AG09319 (cell line): ENCODE results near the gene CPNE9.

Experiments used
- DNase-seq: peaks from one replicate; pipeline ENCODE4 v3.0.0-alpha.2; 2010; ENCODE audit warnings: low read depth; ENCODE audit errors: extremely low read depth
- TF ChIP-seq, protein P1 (sequence below): IDR thresholded peaks from 2 replicates; pipeline ENCODE4 v1.5.1; 2011; ENCODE audit warnings: low read depth, mild to moderate bottlenecking, inconsistent platforms, low read length, moderate library complexity

The CPNE9 gene

DNA sequence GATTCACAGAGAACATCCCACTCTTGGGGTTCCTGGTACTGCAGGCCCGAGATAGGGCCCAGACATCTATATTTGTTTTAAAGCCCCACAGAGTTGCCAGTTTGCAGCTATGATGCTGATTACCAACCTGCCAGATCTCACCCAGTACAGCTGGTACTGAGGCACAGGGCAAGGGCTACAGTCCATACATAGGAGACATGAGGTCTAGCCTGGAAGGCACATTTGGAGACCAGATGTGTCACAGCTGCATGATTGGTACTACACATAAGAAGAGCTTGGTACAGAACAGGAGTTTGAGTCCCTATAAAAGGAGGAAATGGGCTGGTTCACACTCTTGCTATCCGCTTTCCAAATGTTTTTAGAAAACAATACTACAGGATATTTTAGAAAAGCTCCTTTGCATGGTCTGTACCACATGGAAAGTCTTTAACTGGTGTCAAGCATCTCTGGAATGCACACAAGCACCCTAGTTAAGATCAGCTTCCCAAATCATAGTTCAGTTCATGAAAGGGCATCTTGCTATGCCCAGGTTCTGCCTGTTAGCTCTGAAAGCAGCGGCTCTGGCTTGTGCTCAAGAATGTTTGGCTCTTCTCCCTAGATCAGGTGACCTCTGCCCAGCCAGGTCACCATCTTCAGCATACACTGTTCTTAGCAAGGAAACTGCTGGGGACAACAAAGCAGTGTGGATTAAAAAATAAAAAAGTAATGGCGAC is 33.8 kb upstream of the CPNE9 start:
- no peak for DNase-seq
- TF ChIP-seq, protein P1, sequence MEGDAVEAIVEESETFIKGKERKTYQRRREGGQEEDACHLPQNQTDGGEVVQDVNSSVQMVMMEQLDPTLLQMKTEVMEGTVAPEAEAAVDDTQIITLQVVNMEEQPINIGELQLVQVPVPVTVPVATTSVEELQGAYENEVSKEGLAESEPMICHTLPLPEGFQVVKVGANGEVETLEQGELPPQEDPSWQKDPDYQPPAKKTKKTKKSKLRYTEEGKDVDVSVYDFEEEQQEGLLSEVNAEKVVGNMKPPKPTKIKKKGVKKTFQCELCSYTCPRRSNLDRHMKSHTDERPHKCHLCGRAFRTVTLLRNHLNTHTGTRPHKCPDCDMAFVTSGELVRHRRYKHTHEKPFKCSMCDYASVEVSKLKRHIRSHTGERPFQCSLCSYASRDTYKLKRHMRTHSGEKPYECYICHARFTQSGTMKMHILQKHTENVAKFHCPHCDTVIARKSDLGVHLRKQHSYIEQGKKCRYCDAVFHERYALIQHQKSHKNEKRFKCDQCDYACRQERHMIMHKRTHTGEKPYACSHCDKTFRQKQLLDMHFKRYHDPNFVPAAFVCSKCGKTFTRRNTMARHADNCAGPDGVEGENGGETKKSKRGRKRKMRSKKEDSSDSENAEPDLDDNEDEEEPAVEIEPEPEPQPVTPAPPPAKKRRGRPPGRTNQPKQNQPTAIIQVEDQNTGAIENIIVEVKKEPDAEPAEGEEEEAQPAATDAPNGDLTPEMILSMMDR = no peak

DNA sequence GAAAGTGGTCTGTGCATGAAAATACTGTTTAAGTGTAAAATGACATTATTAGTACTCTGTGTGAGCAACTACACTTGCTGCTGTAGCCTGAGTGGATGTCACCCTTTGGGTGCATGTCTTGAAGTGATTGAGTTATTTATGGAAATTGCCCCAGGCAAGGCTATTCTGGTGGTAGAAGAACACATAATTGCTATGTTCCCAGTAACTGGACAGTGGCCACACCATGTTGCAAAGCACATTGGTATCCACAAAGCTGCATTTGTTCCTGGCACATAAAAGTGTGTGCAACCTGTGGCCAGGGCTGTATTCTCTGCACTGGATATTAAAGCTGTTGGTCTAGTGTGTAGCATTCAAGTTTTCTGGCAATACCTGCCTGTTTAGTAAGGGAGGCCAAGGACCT is 30.6 kb upstream of the CPNE9 start:
- no peak for DNase-seq
- TF ChIP-seq, protein P1 = no peak

DNA sequence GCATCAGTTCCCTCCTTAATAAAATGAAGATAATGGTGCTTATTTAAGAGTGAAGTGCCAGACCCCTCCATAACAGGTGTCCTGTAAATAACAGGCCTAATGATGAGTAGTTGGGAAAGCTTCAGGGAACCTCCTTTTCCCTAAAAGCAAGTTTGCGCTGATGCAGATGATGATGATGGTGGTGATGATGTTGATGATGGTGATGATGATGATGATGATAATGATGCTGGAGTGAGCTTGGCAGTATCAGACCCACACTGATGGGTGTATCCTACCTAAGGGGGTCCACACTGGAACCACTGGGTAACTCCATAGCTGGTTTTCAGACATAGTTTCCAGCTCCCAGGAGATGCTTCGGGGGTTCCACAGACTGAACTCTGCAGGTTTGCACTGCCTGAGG is 29.9 kb upstream of the CPNE9 start:
- DNase-seq = no peak
- TF ChIP-seq, protein P1 = no peak

DNA sequence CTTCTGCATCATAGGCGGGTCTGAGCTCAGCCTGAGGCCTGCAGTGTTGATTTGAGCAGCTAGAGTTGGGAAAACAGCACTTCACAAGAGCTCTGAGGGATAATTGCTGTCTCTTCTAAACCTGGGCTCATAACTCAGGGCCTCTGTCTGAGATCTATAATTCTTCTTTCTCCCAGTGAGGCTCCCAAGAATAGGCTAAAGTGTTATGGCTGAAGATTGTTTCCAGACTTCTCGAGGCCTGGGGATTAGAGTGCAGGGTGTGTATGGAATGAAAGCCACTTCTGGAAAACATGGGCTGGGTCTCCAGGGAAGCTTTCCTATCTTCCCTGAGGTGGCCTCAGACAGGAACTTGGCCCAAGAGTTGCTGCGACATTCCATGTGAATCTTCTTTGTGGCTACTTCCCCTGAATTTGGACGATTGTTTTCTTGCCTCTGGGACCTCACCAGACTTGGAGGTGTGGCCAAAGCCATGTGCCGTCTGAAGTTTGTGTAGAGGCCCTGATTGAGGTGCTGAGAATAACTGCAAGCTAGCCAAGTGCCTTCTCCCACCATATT is 27.8 kb upstream of the CPNE9 start:
- TF ChIP-seq, protein P1 = no peak
- DNase-seq = no peak

DNA sequence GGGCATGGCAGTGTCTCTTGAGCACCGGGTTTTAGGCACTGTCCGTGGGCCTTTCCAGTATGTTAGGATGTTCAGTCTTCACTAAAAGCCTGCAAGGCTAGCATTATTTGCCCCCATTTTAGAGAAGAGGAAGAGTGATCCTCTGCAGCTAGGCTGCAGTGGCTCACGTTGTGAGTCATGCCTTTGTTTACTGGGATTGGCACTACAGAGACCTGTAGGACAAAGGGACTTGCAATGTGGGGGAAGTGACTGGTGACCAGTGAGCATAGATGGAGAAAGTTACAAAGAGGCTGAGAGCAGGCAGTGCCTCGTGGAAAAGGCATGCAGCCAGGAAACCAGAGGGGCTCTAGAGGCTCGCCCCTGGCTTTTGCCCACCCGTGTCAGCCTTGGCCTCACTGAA is 26.8 kb upstream of the CPNE9 start:
- DNase-seq = no peak
- TF ChIP-seq, protein P1 = no peak

DNA sequence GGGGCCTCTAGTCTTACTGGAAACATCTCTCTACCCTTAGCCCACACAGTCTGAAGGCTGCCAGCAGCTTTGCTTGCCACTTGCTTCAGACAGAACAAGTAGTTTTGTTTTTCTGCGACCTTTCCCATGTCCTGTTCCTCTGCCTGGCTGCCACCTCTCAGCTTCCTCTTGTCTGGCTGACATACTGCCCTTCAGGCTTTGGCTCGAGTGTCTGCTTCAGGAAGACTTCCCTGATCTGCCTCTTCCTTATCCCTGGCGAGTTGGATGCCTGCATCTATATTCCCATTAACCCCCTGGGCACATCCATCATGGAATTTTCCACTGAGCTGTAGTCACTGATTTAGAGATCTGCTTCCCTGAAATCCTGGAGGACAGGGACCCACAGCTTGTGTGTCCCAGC is 25.1 kb upstream of the CPNE9 start:
- TF ChIP-seq, protein P1 = no peak

DNA sequence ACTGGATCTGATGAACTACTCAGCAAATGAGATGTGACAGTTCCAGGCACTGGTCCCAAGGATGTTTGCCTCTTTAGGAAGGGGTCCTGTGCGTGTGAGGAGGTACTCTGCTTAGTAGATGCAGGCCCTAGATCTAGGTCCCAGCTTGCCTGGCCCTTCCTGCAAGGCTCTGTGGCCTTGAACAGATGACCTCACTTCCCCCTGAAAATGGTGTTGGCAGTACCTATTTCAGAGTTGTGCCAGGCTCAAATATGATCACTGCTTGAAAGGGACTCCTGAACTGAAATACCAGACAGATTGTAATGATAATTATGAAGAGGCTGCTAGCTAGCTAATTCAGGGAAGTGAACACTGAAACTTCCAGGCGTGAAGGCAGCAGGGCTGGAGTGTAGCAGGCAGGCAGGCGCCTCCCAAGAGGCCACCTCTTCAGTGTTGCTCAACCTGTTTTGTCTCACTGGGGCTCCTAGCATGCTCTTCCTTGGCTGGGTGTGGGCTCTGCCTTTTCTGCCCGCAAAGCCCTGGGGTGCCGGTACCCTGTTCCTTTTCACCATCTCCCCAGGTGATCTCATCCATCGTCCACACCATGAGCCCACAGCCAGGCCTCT is 24.1 kb upstream of the CPNE9 start:
- no peak for DNase-seq
- TF ChIP-seq, protein P1 = no peak

More for the DNA sequence above, 25.1 kb upstream of the CPNE9 start:
- DNase-seq = no peak
